Measurements from ENCODE around the gene TAF11L11. TPM values are rescaled to one million over a fixed set of nuclear protein-coding genes. Genes with fewer than 3 reads are reported as not detected.
"Not testable (repeated sequence)": the region's sequence is repeated elsewhere in the genome, so short reads cannot be mapped to it uniquely, and the experiment has no call there.

The TAF11L11 gene
- total RNA-seq, 1 donor from 2014 or later, result not detected

DNA sequence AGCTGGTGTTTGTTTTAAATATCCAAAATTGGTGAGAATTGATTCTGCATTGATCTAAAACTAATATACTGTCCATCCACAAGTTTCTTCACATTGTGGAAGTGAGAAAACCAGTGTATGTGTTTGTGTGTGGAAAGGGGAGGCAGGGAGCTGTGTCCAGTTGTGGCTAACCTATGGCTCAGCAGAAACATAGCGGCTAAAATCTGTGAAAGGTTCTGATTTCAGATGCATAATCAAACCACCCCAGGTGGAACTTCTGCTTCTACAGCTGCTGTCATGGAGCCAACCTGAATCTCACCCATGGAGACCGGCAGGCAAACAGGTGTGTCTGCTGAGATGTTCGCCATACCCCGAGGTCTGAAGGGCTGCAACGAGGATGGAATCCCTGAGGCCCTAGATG is 30.2 kb downstream of the TAF11L11 start, which contains the start of gene TAF11L14:
TAF11L14 (plus strand) TSS at position 301 of the 400 bp plus-strand sequence.
- peaks cover 26% of the 10 kb centered on the region for H3K9me3 Mint-ChIP-seq
- H3K27ac Mint-ChIP-seq, result no peak within 1 kb of the TSS
- H3K27me3 Mint-ChIP-seq (ENCODE audit: insufficient read depth), result no peaks in the 10 kb centered on the region
- H3K4me3 Mint-ChIP-seq, result no peak within 1 kb of the TSS
- H3K36me3 Mint-ChIP-seq (ENCODE audit: low read depth), result no peaks in the 10 kb centered on the region
- no peaks in the 10 kb centered on the region for H3K4me1 Mint-ChIP-seq (ENCODE audit: low read depth)
- no peak for DNase-seq (ENCODE audit: low spot score)
- intact Hi-C loops (cut with micrococcal nuclease), result no loop called here

DNA sequence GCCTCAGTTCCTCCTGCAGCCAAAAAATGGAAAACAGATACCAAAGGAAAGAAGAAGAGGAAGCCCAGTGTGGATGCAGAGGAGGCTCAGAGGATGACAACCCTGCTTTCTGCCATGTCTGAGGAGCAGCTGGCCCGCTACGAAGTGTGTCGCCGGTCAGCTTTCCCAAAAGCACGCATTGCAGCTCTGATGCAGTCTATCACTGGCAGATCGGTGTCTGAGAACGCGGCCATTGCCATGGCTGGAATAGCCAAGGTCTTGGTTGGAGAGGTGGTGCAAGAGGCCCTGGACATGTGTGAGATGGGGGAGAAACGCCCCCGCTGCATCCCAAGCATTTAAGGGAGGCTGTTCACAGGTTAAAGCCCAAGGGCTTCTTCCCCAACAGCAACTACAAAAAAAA is 45.2 kb downstream of the TAF11L11 start:
- not testable (repeated sequence) for H3K27ac Mint-ChIP-seq

DNA sequence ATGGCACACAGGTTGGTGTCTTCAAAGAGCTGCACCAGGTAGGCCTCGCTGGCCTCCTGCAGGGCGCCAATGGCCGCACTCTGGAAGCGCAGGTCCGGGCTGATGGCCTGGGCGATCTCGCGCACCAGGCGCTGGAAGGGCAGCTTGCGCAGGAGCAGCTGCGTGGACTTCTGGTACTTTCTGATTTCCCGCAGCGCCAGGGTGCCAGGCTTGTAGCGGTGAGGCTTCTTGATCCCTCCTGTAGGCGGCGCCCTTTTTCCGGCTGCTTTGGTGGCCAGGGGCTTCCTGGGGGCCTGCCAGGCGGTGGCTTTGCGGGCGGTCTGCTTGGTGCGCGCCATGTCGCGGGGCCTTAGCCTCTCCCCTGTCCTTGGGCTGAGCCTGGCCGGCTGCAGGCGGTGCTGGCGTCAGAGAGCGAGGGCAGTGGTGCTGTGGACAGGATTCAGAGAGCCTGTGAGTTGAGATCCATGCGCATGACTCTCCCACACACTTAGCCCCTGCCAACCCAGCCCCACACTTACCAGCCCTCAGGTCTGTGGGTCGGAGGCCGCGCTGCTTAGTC is 51.3 kb downstream of the TAF11L11 start:
- H3K27me3 Mint-ChIP-seq (ENCODE audit: insufficient read depth); H3K27ac Mint-ChIP-seq; H3K4me1 Mint-ChIP-seq (ENCODE audit: low read depth); DNase-seq (ENCODE audit: low spot score); H3K4me3 Mint-ChIP-seq; intact Hi-C loops (cut with micrococcal nuclease); H3K36me3 Mint-ChIP-seq (ENCODE audit: low read depth): not testable (repeated sequence)
- peaks cover 25% of the 10 kb centered on the region for H3K9me3 Mint-ChIP-seq

More for the DNA sequence above, 45.2 kb downstream of the TAF11L11 start:
- intact Hi-C loops (cut with micrococcal nuclease); H3K4me3 Mint-ChIP-seq; H3K27me3 Mint-ChIP-seq (ENCODE audit: insufficient read depth); H3K36me3 Mint-ChIP-seq (ENCODE audit: low read depth); DNase-seq (ENCODE audit: low spot score); H3K4me1 Mint-ChIP-seq (ENCODE audit: low read depth): not testable (repeated sequence)
- peaks cover 28% of the 10 kb centered on the region for H3K9me3 Mint-ChIP-seq

Other genes starting within 250 kb of the TAF11L11 start
- gene TAF11L2, start 106.0 kb upstream of the TAF11L11 start, total RNA-seq, result not detected in 2 replicates
- not detected in 2 replicates for gene TAF11L3, start 85.8 kb upstream of the TAF11L11 start, total RNA-seq
- not detected in 2 replicates for gene TAF11L4, start 82.4 kb upstream of the TAF11L11 start, total RNA-seq
- not detected in 2 replicates for gene TAF11L5, start 78.9 kb upstream of the TAF11L11 start, total RNA-seq
- not detected in 2 replicates for gene TAF11L6, start 75.5 kb upstream of the TAF11L11 start, total RNA-seq
- gene TAF11L7, start 18.4 kb upstream of the TAF11L11 start, total RNA-seq, result not detected in 2 replicates
- not detected in 2 replicates for gene TAF11L8, start 13.2 kb upstream of the TAF11L11 start, total RNA-seq
- gene TAF11L9, start 9.8 kb upstream of the TAF11L11 start, total RNA-seq, result not detected in 2 replicates
- not detected in 2 replicates for gene TAF11L10, start 6.4 kb upstream of the TAF11L11 start, total RNA-seq
- gene TAF11L12, start 6.2 kb downstream of the TAF11L11 start, total RNA-seq, result not detected in 2 replicates
- not detected in 2 replicates for gene TAF11L13, start 27.9 kb downstream of the TAF11L11 start, total RNA-seq
- not detected in 2 replicates for gene TAF11L14, start 30.3 kb downstream of the TAF11L11 start, total RNA-seq